Loucy (cell line): Measurements from ENCODE around the gene OR5P2.

Experiments
- CTCF ChIP-seq: fragments of 200-600 bp; sonication (generic); conservative IDR thresholded peaks from 2 replicates; pipeline ENCODE4 v1.5.1; 2014; ENCODE audit warnings: mild to moderate bottlenecking, antibody characterized with exemption, low read length
- EZH2phosphoT487 ChIP-seq: fragments of 200-600 bp; IDR thresholded peaks from 2 replicates; pipeline ENCODE4 v1.6.1; 2018; ENCODE audit warnings: antibody characterized with exemption, mild to moderate bottlenecking, moderate library complexity, borderline replicate concordance

DNA sequence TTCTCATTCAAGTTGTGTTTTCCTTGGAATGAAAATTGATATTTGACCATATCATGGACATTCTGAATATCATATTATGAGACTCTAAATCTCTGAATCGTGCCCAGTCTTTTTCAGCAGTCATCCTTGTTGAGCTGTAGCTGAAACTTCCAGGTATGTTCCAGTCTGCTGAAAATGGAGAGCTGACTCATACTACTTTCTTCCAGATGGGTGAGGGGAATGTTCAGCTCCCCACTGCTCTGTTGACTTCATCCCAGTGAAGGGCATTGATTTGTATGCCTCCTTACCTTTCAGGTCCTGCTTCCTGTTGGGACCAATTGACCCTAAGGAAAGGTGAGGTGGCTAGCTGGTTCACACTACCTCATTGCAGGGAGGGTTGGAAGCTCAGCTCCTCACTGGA is 3.5 kb downstream of the OR5P2 start:
- TF ChIP-seq CTCF = no peak
- TF ChIP-seq EZH2phosphoT487 = no peak
